Effector memory CD8-positive, alpha-beta T cell (primary cell): ENCODE results near the gene TRAPPC10.

ENCODE experiments used
- ATAC-seq: fragments of 150-1000 bp; cut with Tn5 transposase; replicated peaks from 2 replicates; pipeline ENCODE4 v1.10.0; 2021; ENCODE audit warnings: mild to moderate bottlenecking, moderate library complexity
- DNase-seq, 3 experiments: peaks; one replicate each; pipeline ENCODE4 v3.0.0; 2021
- H3K27ac Mint-ChIP-seq, 2 donors: one replicate each; pipeline ENCODE4 v1.8.0; 2022; ENCODE audit warnings: mild to moderate bottlenecking in 2 of 2, mixed read lengths in 2 of 2, moderate library complexity in 2 of 2
- H3K27me3 Mint-ChIP-seq, 2 donors: one replicate each; pipeline ENCODE4 v1.8.0; 2022; ENCODE audit warnings: mixed read lengths in 2 of 2
- H3K36me3 Mint-ChIP-seq: one replicate; pipeline ENCODE4 v1.8.0; 2022; ENCODE audit warnings: mild to moderate bottlenecking, moderate library complexity, mixed read lengths; ENCODE audit not compliant: insufficient read depth
- H3K4me1 Mint-ChIP-seq, 2 donors: one replicate each; pipeline ENCODE4 v1.8.0; 2022; ENCODE audit warnings: low read depth in 2 of 2, mixed read lengths in 2 of 2
- H3K4me3 Mint-ChIP-seq, 2 donors: one replicate each; pipeline ENCODE4 v1.8.0; 2022; ENCODE audit warnings: mild to moderate bottlenecking in 2 of 2, mixed read lengths in 2 of 2, moderate library complexity in 2 of 2
- H3K9me3 Mint-ChIP-seq, 2 donors: one replicate each; pipeline ENCODE4 v1.8.0; 2022; ENCODE audit warnings: mixed read lengths in 2 of 2

The TRAPPC10 gene

GRCh38 chr21:43997766-43998742 lies 14.1 kb upstream of the TRAPPC10 start:
- ATAC-seq, result no peak
- Mint-ChIP-seq H3K36me3 (peaks cover 3% of the 10 kb centered on the region), H3K9me3 (no peaks in the 10 kb centered on the region), H3K27ac (no peak overlapping the region), H3K27me3 (peaks cover 5 to 14% of the 10 kb centered on the region in 2 donors), H3K4me1 (no peaks in the 10 kb centered on the region), H3K4me3 (no peak overlapping the region)
- no peak for DNase-seq

- no peak for DNase-seq
- peaks cover 5 to 14% of the 10 kb centered on the region in 2 donors for H3K27me3 Mint-ChIP-seq
- H3K9me3 Mint-ChIP-seq, result no peaks in the 10 kb centered on the region
- no peaks in the 10 kb centered on the region for H3K4me1 Mint-ChIP-seq
- H3K4me3 Mint-ChIP-seq, result no peak overlapping the region
- H3K36me3 Mint-ChIP-seq, result peaks cover 8% of the 10 kb centered on the region
- ATAC-seq, result no peak
- no peak overlapping the region for H3K27ac Mint-ChIP-seq
These were observed 11.7 kb upstream of the TRAPPC10 start for GRCh38 chr21:44000360-44000759.

GRCh38 chr21:44002511-44002910 lies 9.6 kb upstream of the TRAPPC10 start:
- Mint-ChIP-seq H3K9me3 (no peaks in the 10 kb centered on the region), H3K4me1 (no peaks in the 10 kb centered on the region), H3K36me3 (peaks cover 8% of the 10 kb centered on the region), H3K27ac (no peak overlapping the region), H3K27me3 (peaks cover 0 to 14% of the 10 kb centered on the region in 2 donors), H3K4me3 (no peak overlapping the region)
- ATAC-seq (no peak), DNase-seq (no peak)

GRCh38 chr21:44003307-44003966 lies 8.7 kb upstream of the TRAPPC10 start:
- Mint-ChIP-seq H3K36me3 (peaks cover 8% of the 10 kb centered on the region), H3K4me3 (no peak overlapping the region), H3K27me3 (peaks cover 0 to 14% of the 10 kb centered on the region in 2 donors), H3K9me3 (no peaks in the 10 kb centered on the region), H3K4me1 (no peaks in the 10 kb centered on the region), H3K27ac (no peak overlapping the region)
- DNase-seq, result no peak
- ATAC-seq, result no peak

- Mint-ChIP-seq H3K9me3 (no peaks in the 10 kb centered on the region), H3K36me3 (peaks cover 4% of the 10 kb centered on the region), H3K27me3 (no peaks in the 10 kb centered on the region), H3K27ac (no peak overlapping the region), H3K4me1 (peaks cover 0 to 1% of the 10 kb centered on the region in 2 donors), H3K4me3 (no peak overlapping the region)
- DNase-seq (no peak), ATAC-seq (no peak)
These were observed 7.0 kb upstream of the TRAPPC10 start for GRCh38 chr21:44005071-44005470.

- no peak for ATAC-seq
- H3K4me1 Mint-ChIP-seq, result peaks cover 0 to 4% of the 10 kb centered on the region in 2 donors
- H3K9me3 Mint-ChIP-seq, result no peaks in the 10 kb centered on the region
- no peaks in the 10 kb centered on the region for H3K27me3 Mint-ChIP-seq
- peaks cover 4% of the 10 kb centered on the region for H3K36me3 Mint-ChIP-seq
- no peak overlapping the region for H3K27ac Mint-ChIP-seq
- H3K4me3 Mint-ChIP-seq, result no peak overlapping the region
- DNase-seq, result no peak
These were observed 6.5 kb upstream of the TRAPPC10 start for GRCh38 chr21:44005593-44005992.

GRCh38 chr21:44006017-44006619 lies 6.0 kb upstream of the TRAPPC10 start:
- Mint-ChIP-seq H3K36me3 (peaks cover 6% of the 10 kb centered on the region), H3K4me3 (no peak overlapping the region), H3K27ac (no peak overlapping the region), H3K27me3 (no peaks in the 10 kb centered on the region), H3K9me3 (no peaks in the 10 kb centered on the region), H3K4me1 (peaks cover under 1 to 4% of the 10 kb centered on the region in 2 donors)
- ATAC-seq (no peak), DNase-seq (no peak)

GRCh38 chr21:44006656-44007055 lies 5.5 kb upstream of the TRAPPC10 start:
- H3K27me3 Mint-ChIP-seq, result no peaks in the 10 kb centered on the region
- H3K4me3 Mint-ChIP-seq, result no peak overlapping the region
- peaks cover 5 to 6% of the 10 kb centered on the region in 2 donors for H3K4me1 Mint-ChIP-seq
- H3K36me3 Mint-ChIP-seq, result peaks cover 11% of the 10 kb centered on the region
- ATAC-seq, result no peak
- H3K27ac Mint-ChIP-seq, result no peak overlapping the region
- H3K9me3 Mint-ChIP-seq, result no peaks in the 10 kb centered on the region
- no peak for DNase-seq

GRCh38 chr21:44010429-44010828 lies 1.7 kb upstream of the TRAPPC10 start:
- no peak overlapping the region for H3K4me3 Mint-ChIP-seq
- peaks cover 21% of the 10 kb centered on the region for H3K36me3 Mint-ChIP-seq
- DNase-seq (no peak), ATAC-seq (no peak)
- peak overlapping the region; percentile 24 to 93 for H3K27ac Mint-ChIP-seq
- no peaks in the 10 kb centered on the region for H3K27me3 Mint-ChIP-seq
- H3K9me3 Mint-ChIP-seq, result no peaks in the 10 kb centered on the region
- H3K4me1 Mint-ChIP-seq, result peaks cover 25 to 28% of the 10 kb centered on the region in 2 donors

- H3K27me3 Mint-ChIP-seq, result no peaks in the 10 kb centered on the region
- H3K9me3 Mint-ChIP-seq, result no peaks in the 10 kb centered on the region
- DNase-seq, result no peak
- peak overlapping the region; percentile 87 to 88 for H3K4me3 Mint-ChIP-seq
- peak overlapping the region; percentile 91 to 93 for H3K27ac Mint-ChIP-seq
- peaks cover 30 to 34% of the 10 kb centered on the region in 2 donors for H3K4me1 Mint-ChIP-seq
- peaks cover 23% of the 10 kb centered on the region for H3K36me3 Mint-ChIP-seq
- no peak for ATAC-seq
These were observed 986 bp upstream of the TRAPPC10 start for GRCh38 chr21:44011123-44011522.

GRCh38 chr21:44012474-44013379 lies 618 bp downstream of the TRAPPC10 start:
- no peaks in the 10 kb centered on the region for H3K27me3 Mint-ChIP-seq
- peak overlapping the region; percentile 83 to 92 for H3K27ac Mint-ChIP-seq
- peaks cover 41 to 48% of the 10 kb centered on the region in 2 donors for H3K4me1 Mint-ChIP-seq
- peak; percentile 73 for ATAC-seq
- peaks cover 23% of the 10 kb centered on the region for H3K36me3 Mint-ChIP-seq
- peak overlapping the region; percentile 87 to 88 for H3K4me3 Mint-ChIP-seq
- no peaks in the 10 kb centered on the region for H3K9me3 Mint-ChIP-seq
- DNase-seq, result peak; percentile 76 to 79 (median 77)

- H3K9me3 Mint-ChIP-seq, result no peaks in the 10 kb centered on the region
- peak overlapping the region; percentile 87 to 88 for H3K4me3 Mint-ChIP-seq
- peaks cover 26% of the 10 kb centered on the region for H3K36me3 Mint-ChIP-seq
- H3K27ac Mint-ChIP-seq, result peak overlapping the region; percentile 83 to 92
- H3K27me3 Mint-ChIP-seq, result no peaks in the 10 kb centered on the region
- DNase-seq, result peak; percentile 13 to 25 (median 16)
- H3K4me1 Mint-ChIP-seq, result peaks cover 45 to 54% of the 10 kb centered on the region in 2 donors
- ATAC-seq, result peak; percentile 15
These were observed 1.4 kb downstream of the TRAPPC10 start for GRCh38 chr21:44013380-44014088.
